ENCODE measurements around the gene OGFRL1.

OGFRL1 gene

DNA sequence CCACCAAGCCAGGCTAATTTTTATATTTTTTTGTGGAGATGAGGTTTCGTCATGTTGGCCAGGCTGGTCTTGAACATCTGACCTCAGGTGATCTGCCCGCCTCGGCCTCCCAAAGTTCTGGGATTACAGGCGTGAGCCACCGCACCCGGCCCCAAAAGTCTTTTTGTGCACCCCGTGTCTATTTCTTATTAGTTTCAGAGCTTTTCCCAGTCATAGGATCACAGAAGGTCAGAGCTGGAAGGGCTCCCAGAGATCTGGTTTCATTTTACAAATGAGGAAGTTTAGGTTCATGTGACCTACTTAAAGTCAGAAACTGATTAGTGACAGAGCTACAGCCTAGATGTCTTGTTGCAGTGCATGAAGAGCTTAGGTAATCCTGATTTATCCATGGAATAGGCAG is 1.6 kb upstream of the OGFRL1 start:
- DNase-seq: no peak

GRCh38 chr6:71287926-71288227 is 734 bp upstream of the OGFRL1 start:
- DNase-seq: no peak

DNA sequence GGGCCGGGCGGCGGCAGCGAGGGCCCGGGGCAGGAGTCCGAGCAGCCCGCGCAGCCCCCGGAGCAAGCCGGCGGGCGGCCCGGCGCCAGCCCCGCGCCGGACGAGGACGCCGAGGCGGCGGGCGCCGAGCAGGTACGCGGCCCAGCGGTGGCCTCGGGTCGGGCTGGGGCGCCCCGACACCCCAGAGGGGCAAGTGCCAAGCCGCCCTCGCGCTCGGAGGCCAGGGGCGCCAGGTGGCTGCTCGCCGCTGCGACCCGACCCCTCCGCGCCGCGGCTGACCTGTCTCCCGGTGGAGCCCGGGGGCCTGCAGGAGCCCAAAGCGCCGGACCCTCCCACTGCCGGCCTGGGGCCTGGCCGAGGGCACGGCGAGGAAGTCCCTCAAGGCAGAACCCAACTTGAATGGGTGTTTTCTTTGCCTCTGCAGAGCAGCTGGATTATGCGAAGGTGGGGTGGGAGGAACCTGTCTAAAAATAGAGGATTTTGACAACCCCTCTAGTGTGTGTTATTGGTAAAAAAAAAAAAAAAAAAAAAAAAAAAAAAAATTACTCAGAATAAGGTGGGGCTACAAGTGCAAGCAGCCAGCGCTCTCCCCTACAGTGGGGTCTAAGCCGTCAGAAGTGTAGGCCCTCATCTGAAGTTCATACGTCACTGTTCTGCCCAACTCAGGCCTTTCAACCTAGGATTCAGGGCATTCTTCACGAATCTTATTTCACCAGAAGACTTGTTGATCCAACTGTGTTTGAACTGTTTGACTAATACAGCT is 609 bp downstream of the OGFRL1 start:
- DNase-seq: no peak

- no peak for DNase-seq
Measured at GRCh38 chr6:71289802-71290175, 1.2 kb downstream of the OGFRL1 start.

DNA sequence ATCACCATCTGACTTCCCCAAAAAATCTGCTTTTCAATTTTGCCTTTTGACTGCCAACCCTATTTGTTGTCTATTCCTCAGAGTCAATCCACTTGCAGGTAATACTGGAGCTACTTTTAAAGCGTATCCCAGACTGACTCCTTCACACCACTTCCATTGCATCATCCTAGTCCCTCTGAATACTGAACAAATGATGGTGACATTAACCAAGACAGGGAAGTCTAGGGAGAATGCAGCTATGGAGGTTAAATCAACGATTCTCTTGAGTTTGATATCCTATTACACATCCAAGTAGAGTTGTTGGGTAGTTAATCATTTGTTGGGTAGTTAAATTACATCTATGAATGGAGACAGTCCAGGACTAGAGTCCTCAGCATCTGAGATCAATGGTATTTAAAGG is 2.0 kb downstream of the OGFRL1 start:
- DNase-seq: no peak

GRCh38 chr6:71292001-71292400 is 3.4 kb downstream of the OGFRL1 start:
- DNase-seq: no peak

DNA sequence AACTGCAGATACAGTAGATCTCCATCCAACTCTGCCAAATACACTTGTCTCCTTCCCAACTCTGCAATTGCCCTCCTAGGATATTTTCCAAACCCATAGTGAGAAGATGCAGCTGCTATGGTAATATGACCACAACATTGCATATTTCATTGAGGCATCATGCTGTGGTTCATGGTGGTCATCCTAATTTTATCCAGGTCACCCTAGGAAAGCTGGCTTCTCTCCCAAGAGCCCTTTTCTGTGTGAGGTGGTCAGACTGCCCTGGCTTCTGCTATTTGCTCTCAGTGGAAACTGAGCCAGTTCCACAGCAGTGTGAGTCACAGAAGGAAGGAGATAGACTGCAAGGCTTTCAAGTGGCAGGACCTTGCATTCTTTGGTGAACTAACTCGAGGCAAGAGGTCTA is 5.5 kb downstream of the OGFRL1 start:
- DNase-seq: no peak

DNA sequence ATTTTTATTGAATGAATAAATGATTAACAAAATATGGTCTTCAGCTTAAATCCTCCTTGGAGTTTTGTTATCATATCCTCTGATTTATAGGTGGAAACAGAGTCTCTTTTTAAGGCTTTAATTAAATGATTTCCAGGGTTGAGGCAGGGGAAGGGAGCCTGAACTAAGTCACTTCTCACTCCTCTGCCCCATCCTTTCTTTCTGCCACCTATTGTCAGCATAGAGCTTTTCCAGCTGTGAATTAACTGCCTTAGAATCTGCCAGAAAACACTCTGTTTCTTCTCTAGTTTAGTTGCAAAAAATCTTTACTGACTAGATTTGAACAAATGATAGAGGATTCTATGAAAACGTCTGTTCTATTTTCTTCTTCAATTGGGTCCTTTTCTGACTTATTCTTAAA is 9.8 kb downstream of the OGFRL1 start:
- DNase-seq: no peak

- DNase-seq: no peak
Measured at GRCh38 chr6:71299541-71300470, 11.2 kb downstream of the OGFRL1 start.

DNA sequence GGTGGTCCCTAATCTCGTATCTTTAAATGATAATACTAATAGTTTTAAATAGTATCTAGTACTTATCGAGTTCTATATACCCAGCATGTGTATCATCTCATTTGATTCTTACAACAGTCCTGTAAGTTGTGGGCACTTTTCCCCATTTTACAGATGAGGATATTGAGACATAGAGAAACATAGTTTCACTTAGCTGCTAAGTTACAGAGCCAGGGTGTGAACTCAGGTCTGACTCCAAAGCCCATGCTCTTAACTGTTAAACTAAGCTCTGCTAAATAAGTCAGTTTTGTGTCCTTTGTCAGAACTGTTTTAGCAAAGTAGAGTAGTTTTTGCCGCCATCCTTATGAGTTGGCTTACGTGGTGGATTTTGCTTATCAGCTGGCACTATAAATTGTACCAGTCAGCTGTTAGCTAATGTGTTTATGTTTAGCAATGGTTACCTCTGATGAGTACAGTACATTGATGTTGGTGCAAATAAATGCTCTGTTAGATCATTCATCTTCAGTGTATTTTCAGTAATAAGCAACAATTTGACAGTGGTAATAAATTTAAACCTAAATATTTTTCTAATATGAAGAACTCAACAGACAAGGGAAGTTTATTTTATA is 12.1 kb downstream of the OGFRL1 start:
- no peak for DNase-seq

DNA sequence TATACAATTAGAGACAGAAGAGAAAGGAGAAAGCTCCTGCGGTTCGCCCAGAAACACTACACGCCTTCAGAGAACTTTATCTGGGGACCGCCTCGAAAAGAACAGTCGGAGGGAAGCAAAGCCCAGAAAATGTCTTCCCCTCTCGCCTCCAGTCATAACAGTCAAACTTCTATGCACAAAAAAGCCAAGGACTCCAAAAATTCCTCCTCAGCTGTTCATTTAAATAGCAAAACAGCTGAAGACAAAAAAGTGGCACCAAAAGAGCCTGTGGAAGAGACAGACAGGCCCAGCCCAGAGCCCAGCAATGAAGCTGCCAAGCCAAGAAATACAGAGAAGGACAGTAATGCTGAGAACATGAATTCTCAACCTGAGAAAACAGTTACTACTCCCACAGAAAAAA is 12.9 kb downstream of the OGFRL1 start:
- no peak for DNase-seq

GRCh38 chr6:71309656-71310055 is 21.0 kb downstream of the OGFRL1 start:
- no peak for DNase-seq

- DNase-seq: no peak
Measured at GRCh38 chr6:71310261-71310660, 21.6 kb downstream of the OGFRL1 start.

DNA sequence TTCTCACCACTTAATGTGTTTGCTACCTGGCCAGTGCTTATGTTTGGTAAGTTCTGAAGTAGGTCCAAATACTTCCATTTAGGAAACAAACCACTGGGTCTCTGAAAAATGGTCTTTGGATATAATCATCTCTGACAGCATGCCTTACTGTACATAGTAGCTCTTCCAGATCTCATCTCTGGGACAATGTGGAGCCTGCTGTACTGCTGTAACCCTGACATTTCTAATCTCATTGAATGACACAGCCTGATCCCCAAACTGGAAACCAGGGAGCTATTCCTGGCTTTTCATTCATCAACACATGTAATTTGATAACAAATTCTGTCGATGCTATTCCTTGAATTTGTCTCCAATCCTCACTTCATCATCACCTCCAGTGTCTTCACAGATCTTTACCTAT is 23.5 kb downstream of the OGFRL1 start:
- no peak for DNase-seq

DNA sequence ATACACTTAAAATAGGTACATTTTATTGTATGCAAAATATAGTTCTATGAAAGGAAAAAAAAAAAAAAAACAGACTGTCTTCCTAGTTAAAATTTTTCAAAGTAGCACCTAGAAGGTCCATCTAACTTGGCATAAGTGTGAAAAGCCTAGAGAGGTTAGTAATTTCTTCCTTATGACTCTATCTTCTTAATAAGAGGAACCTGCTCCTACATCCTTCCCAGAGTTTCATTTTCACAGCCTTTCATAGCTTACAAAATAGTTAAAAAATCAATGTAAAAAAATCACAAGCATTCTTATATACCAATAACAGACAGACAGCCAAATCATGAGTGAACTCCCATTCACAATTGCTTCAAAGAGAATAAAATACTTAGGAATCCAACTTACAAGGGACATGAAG is 28.8 kb downstream of the OGFRL1 start:
- no peak for DNase-seq

DNA sequence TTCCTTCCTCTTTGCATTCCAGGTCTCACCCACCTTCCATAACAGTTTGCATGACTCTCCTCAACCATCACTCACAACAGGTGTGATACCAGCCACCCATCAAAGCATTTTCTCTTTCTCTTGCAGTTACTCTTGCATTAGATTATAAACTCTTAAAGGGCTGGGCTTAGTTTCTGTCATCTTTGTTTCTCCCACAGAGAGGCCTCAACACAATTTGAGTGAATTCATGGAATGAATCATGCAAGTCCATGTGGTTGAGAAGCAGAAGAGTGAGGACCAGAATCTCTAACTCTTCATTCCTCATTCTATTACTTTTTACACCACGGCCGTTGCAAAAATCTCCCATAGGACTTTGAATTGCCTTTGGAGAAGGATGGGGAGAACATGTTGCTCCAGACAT is 31.4 kb downstream of the OGFRL1 start:
- no peak for DNase-seq

DNA sequence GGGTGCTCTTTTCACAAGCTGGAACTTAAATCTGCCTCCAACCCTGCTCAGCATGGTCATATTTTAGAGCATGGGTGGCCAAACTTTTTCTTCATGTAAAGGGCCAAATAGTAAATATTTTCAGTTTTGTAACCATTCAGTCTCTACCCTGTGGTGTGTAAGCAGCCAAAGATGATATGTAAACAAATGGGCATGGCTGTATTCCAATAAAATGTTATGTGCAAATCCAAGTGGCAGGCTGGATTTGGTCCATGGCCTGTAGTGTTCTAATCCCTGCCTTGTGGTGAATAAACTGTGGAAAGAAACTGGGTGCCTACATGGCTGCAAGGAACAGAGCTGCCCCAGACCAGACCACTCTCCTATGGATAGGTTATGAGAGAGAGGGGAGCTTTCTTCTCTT is 32.7 kb downstream of the OGFRL1 start:
- DNase-seq: no peak

DNA sequence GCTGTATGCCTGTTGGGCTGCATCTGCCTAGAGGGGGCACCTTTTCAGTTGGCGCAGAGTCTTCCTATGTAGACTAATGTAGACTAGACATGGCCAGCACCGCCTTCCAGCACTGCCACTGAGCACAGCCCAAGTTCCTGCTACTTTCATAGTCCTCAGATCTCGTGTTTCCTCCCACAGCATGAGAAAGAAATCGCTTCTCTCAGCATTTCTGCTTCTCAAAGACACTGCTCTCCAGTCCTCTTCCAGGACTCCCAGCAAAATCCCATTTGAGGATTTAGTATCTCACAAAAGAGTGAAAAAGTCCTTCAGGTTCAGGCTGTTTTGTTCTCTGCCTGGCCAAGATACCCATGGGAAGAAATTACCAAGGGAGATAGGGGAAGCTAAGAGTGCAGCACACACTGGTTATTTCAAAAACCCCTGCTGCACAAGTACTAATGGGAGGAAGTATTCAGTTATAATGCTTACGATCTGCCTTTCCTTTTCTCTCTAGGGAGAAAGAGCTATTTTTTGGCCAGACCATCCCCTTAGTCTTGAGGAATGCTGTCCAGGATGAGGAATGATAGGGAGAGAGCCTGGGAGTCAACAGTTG is 35.7 kb downstream of the OGFRL1 start:
- DNase-seq: no peak

DNA sequence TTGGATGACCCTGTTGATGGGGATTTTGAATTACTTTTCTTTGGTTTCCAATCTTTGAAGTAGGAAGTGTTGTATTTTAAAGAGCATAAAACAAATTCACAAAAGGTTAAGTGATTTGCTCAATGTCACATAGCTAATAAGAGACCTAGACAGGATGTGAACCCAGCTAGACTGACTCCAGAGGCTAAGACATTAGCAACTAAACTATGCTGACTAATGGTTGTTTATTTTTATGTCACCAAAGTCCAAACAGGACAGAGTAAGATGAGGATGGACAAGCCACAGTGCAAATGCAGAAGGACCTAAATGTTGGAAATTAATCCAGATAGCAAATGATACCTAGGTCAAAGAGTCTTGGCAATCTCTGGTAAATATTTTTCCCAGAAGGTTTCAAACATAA is 38.0 kb downstream of the OGFRL1 start:
- DNase-seq: no peak

GRCh38 chr6:71330501-71330900 is 41.9 kb downstream of the OGFRL1 start:
- DNase-seq: no peak

DNA sequence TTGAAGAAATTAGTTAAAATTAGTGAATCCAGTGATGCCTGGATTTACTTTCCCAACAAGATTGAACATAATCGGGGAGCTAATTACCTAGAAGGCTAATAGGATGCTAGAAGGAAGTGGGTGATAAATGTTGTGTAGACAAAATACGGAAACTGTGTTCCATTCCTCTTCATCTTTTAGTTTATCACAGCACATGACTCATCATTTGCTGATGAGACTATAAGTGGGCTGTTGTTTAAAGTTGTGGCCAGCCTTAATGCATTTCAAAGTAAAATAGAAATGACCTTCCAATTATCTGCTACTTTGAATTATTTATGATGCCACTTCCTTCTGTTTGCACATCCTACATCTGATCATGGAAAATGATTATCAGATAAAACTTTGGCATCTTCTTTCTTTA is 43.4 kb downstream of the OGFRL1 start:
- no peak for DNase-seq

DNA sequence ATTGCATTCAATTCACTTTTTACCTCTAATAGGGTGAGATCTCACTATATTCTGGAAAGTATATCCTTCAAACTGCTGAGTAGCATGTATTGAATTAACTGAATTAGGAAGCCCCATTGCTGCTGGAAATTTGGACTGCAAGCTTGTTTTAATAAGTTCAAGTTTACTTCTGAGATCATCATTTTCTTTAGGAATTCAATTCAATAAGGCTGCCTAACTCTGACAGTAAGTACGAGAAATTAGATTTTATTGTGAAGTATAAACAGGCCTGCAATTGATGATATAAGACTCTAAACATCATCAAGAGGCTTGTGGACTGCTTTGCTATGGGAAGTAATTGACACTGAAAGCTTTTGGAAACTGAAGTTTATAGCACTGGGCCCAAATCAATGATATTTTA is 44.4 kb downstream of the OGFRL1 start:
- DNase-seq: no peak

GRCh38 chr6:71333697-71334096 is 45.1 kb downstream of the OGFRL1 start:
- DNase-seq: no peak

- DNase-seq: no peak
Measured at GRCh38 chr6:71334768-71335167, 46.2 kb downstream of the OGFRL1 start.
